Activated CD4-positive, alpha-beta memory T cell treated with anti-CD3 and anti-CD28 coated beads, Interleukin-2, amount 10 ng/mL, durations not matched to agents 7 days and 5 days (primary cell): ENCODE data around the gene CATSPERB. TPM values are rescaled to one million over a fixed set of nuclear protein-coding genes. Genes with fewer than 3 reads are reported as not detected.
"Not testable (repeated sequence)": the region's sequence is repeated elsewhere in the genome, so short reads cannot be mapped to it uniquely, and the experiment has no call there.

Source experiments
- CTCF ChIA-PET: fragments of 350-600 bp; sonication (Branson Sonifier 250); formaldehyde crosslinking; loops from one replicate; lab custom pipeline; 2021; ENCODE audit warnings: antibody characterized with exemption, inconsistent platforms; lab: Charles Lee
- POLR2A ChIA-PET: fragments of 350-600 bp; sonication (Branson Sonifier 250); formaldehyde crosslinking; loops from one replicate; lab custom pipeline; 2021; ENCODE audit warnings: antibody characterized with exemption; lab: Charles Lee
- DNase-seq: peaks from one replicate; pipeline ENCODE4 v3.0.0-alpha.2; 2020
- H3K27ac Mint-ChIP-seq: one replicate; pipeline ENCODE4 v1.8.0; 2021; ENCODE audit warnings: mild to moderate bottlenecking, mixed read lengths
- H3K27me3 Mint-ChIP-seq: one replicate; pipeline ENCODE4 v1.8.0; 2021; ENCODE audit warnings: mixed read lengths
- H3K36me3 Mint-ChIP-seq: one replicate; pipeline ENCODE4 v1.8.0; 2021; ENCODE audit warnings: low read depth, mixed read lengths
- H3K4me1 Mint-ChIP-seq: one replicate; pipeline ENCODE4 v1.8.0; 2021; ENCODE audit warnings: mixed read lengths
- H3K4me3 Mint-ChIP-seq: one replicate; pipeline ENCODE4 v1.8.0; 2021; ENCODE audit warnings: mild to moderate bottlenecking, mixed read lengths
- H3K9me3 Mint-ChIP-seq: one replicate; pipeline ENCODE4 v1.8.0; 2021; ENCODE audit warnings: mixed read lengths
- total RNA-seq, 2 experiments: library from RNA; stranded (reverse); gene quantifications; one replicate each; pipeline ENCODE4 v1.2.3, GENCODE V29; 2021

CATSPERB gene
- total RNA-seq, 2 experiments from 2014 or later = 1.8 to 2.5 TPM

GRCh38 chr14:91580876-91581577 is 150.9 kb downstream of the CATSPERB start:
- ChIA-PET POLR2A (no interaction called here), CTCF (interaction anchor here (0.6 to 1.2 kb wide), 3 partner anchors 9 to 1134 kb away, joined by 3 to 4 read pairs (median 3); no protein-coding TSS in a partner anchor)
- no peak for DNase-seq
- Mint-ChIP-seq H3K9me3 (peaks cover 8% of the 10 kb centered on the region), H3K4me3 (no peak overlapping the region), H3K27me3 (peaks cover 2% of the 10 kb centered on the region), H3K36me3 (no peaks in the 10 kb centered on the region), H3K27ac (no peak overlapping the region), H3K4me1 (no peaks in the 10 kb centered on the region)

GRCh38 chr14:91577632-91578233 is 154.2 kb downstream of the CATSPERB start:
- Mint-ChIP-seq H3K27ac (no peak overlapping the region), H3K27me3 (peaks cover 25% of the 10 kb centered on the region), H3K36me3 (no peaks in the 10 kb centered on the region), H3K9me3 (no peaks in the 10 kb centered on the region), H3K4me1 (peaks cover 8% of the 10 kb centered on the region), H3K4me3 (no peak overlapping the region)
- DNase-seq = no peak
- ChIA-PET CTCF (no interaction called here), POLR2A (no interaction called here)

GRCh38 chr14:91575469-91576208 is 156.2 kb downstream of the CATSPERB start:
- no peak for DNase-seq
- CTCF ChIA-PET = no interaction called here
- Mint-ChIP-seq H3K27ac (no peak overlapping the region), H3K27me3 (peaks cover 28% of the 10 kb centered on the region), H3K4me1 (peaks cover 8% of the 10 kb centered on the region), H3K9me3 (no peaks in the 10 kb centered on the region), H3K36me3 (no peaks in the 10 kb centered on the region), H3K4me3 (no peak overlapping the region)
- POLR2A ChIA-PET = no interaction called here

- no peaks in the 10 kb centered on the region for H3K36me3 Mint-ChIP-seq
- H3K27ac Mint-ChIP-seq = no peak overlapping the region
- CTCF ChIA-PET = interaction anchor here (0.5 kb wide), 1 partner anchor 343 kb away, joined by 3 read pairs; no protein-coding TSS in a partner anchor
- POLR2A ChIA-PET = no interaction called here
- no peaks in the 10 kb centered on the region for H3K9me3 Mint-ChIP-seq
- peak; percentile 48 for DNase-seq
- peak overlapping the region; percentile 64 for H3K4me3 Mint-ChIP-seq
- H3K27me3 Mint-ChIP-seq = peaks cover 30% of the 10 kb centered on the region
- H3K4me1 Mint-ChIP-seq = peaks cover 8% of the 10 kb centered on the region
These were observed 157.7 kb downstream of the CATSPERB start for GRCh38 chr14:91573894-91574837.

- Mint-ChIP-seq H3K4me1 (peaks cover 8% of the 10 kb centered on the region), H3K4me3 (peak overlapping the region; percentile 64), H3K27me3 (peaks cover 30% of the 10 kb centered on the region), H3K9me3 (no peaks in the 10 kb centered on the region), H3K36me3 (no peaks in the 10 kb centered on the region), H3K27ac (no peak overlapping the region)
- POLR2A ChIA-PET = no interaction called here
- no peak for DNase-seq
- CTCF ChIA-PET = interaction anchor here (0.6 kb wide), 1 partner anchor 594 kb away, joined by 3 read pairs; no protein-coding TSS in a partner anchor
These were observed 158.4 kb downstream of the CATSPERB start for GRCh38 chr14:91573528-91573893.

- no peak overlapping the region for H3K27ac Mint-ChIP-seq
- ChIA-PET POLR2A (no interaction called here), CTCF (no interaction called here)
- H3K4me1 Mint-ChIP-seq = peaks cover 8% of the 10 kb centered on the region
- H3K4me3 Mint-ChIP-seq = no peak overlapping the region
- H3K9me3 Mint-ChIP-seq = peaks cover 2% of the 10 kb centered on the region
- peaks cover 25% of the 10 kb centered on the region for H3K27me3 Mint-ChIP-seq
- H3K36me3 Mint-ChIP-seq = no peaks in the 10 kb centered on the region
- DNase-seq = no peak
These were observed 161.9 kb downstream of the CATSPERB start for GRCh38 chr14:91570021-91570420.

- H3K27ac Mint-ChIP-seq = no peak overlapping the region
- no peaks in the 10 kb centered on the region for H3K36me3 Mint-ChIP-seq
- ChIA-PET POLR2A (no interaction called here), CTCF (no interaction called here)
- H3K4me1 Mint-ChIP-seq = peaks cover 1% of the 10 kb centered on the region
- H3K27me3 Mint-ChIP-seq = peaks cover 18% of the 10 kb centered on the region
- H3K9me3 Mint-ChIP-seq = peaks cover 2% of the 10 kb centered on the region
- no peak for DNase-seq
- no peak overlapping the region for H3K4me3 Mint-ChIP-seq
These were observed 162.6 kb downstream of the CATSPERB start for GRCh38 chr14:91569301-91569700.

GRCh38 chr14:91568626-91569025 is 163.3 kb downstream of the CATSPERB start:
- no peak overlapping the region for H3K4me3 Mint-ChIP-seq
- ChIA-PET POLR2A (no interaction called here), CTCF (no interaction called here)
- H3K4me1 Mint-ChIP-seq = no peaks in the 10 kb centered on the region
- H3K9me3 Mint-ChIP-seq = peaks cover 6% of the 10 kb centered on the region
- H3K27ac Mint-ChIP-seq = no peak overlapping the region
- H3K36me3 Mint-ChIP-seq = no peaks in the 10 kb centered on the region
- H3K27me3 Mint-ChIP-seq = peaks cover 14% of the 10 kb centered on the region
- DNase-seq = no peak

GRCh38 chr14:91567827-91568226 is 164.1 kb downstream of the CATSPERB start:
- DNase-seq, H3K4me3 Mint-ChIP-seq, POLR2A ChIA-PET, H3K36me3 Mint-ChIP-seq, H3K4me1 Mint-ChIP-seq, H3K9me3 Mint-ChIP-seq, H3K27me3 Mint-ChIP-seq, CTCF ChIA-PET, H3K27ac Mint-ChIP-seq: not testable (repeated sequence)

- Mint-ChIP-seq H3K9me3 (peaks cover 3% of the 10 kb centered on the region), H3K27ac (no peak overlapping the region), H3K27me3 (peaks cover 9% of the 10 kb centered on the region), H3K4me3 (no peak overlapping the region), H3K36me3 (no peaks in the 10 kb centered on the region), H3K4me1 (no peaks in the 10 kb centered on the region)
- ChIA-PET POLR2A (no interaction called here), CTCF (no interaction called here)
- no peak for DNase-seq
These were observed 176.4 kb downstream of the CATSPERB start for GRCh38 chr14:91555531-91555930.

GRCh38 chr14:91554535-91555332 is 177.2 kb downstream of the CATSPERB start:
- Mint-ChIP-seq H3K9me3 (peaks cover 3% of the 10 kb centered on the region), H3K36me3 (no peaks in the 10 kb centered on the region), H3K4me1 (no peaks in the 10 kb centered on the region), H3K27ac (no peak overlapping the region), H3K27me3 (peaks cover 6% of the 10 kb centered on the region), H3K4me3 (no peak overlapping the region)
- ChIA-PET POLR2A (no interaction called here), CTCF (no interaction called here)
- DNase-seq = no peak

- Mint-ChIP-seq H3K36me3 (no peaks in the 10 kb centered on the region), H3K9me3 (no peaks in the 10 kb centered on the region), H3K27ac (no peak overlapping the region), H3K4me3 (no peak overlapping the region), H3K4me1 (no peaks in the 10 kb centered on the region), H3K27me3 (peaks cover 5% of the 10 kb centered on the region)
- POLR2A ChIA-PET = interaction anchor here (1.0 kb wide), 1 partner anchor 384 kb away, joined by 3 read pairs; no protein-coding TSS in a partner anchor
- DNase-seq = no peak
- CTCF ChIA-PET = no interaction called here
These were observed 183.8 kb downstream of the CATSPERB start for GRCh38 chr14:91548108-91548507.
